ENCODE data around the gene LRRC23. TPM values are rescaled to one million over a fixed set of nuclear protein-coding genes. Genes with fewer than 3 reads are reported as not detected.
A peak's percentile ranks its signal among the peaks of the same experiment; 100 is the strongest.
"Not testable (repeated sequence)": the region's sequence is repeated elsewhere in the genome, so short reads cannot be mapped to it uniquely, and the experiment has no call there.

LRRC23 gene
- total RNA-seq, 4 donors from 2014 or later, result 8.3 to 12.9 (median 11.0) TPM

DNA sequence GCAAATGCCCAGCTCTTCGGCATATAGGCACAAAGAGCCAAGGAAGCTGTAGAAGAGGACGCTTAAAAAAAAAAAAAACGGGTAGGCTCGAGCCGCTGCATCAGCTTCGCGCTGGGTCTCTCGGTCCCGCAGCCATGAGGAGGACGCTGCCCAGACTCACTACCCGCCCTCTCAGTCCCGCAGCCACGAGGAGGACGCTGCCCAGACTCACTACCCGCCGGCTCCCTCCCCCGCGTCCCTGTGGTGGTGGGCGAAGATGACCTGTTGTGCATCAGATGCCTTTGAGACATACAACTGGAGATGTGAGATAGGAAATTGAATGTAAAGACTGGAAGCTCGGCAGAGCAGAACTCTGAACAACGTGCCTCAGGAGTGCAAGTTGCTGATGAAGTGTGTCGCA lies 20.1 kb upstream of the LRRC23 start:
- H3K4me1 ChIP-seq, result no peaks in the 10 kb centered on the region
- WGBS, result 72% methylated on average over 21 of the region's 22 CpGs
- no peaks in the 10 kb centered on the region for H3K9me3 ChIP-seq
- intact Hi-C loops (cut with DNase I), result no loop called here
- H3K27me3 ChIP-seq, result no peaks in the 10 kb centered on the region
- no peak overlapping the region for H3K4me3 ChIP-seq
- peaks cover 9 to 33% (median 21%) of the 10 kb centered on the region in 4 donors for H3K36me3 ChIP-seq
- no peak overlapping the region for H3K27ac ChIP-seq (replicated peaks in 1 of 4)
- no peak for DNase-seq (ENCODE audit: extremely low spot score)
- no peak for TF ChIP-seq POLR2AphosphoS5 (IDR thresholded peaks at IDR 0.05)
- no peak for TF ChIP-seq CTCF (IDR thresholded peaks at IDR 0.05)
- TF ChIP-seq EP300 (IDR thresholded peaks at IDR 0.05), result no peak
- no peak for TF ChIP-seq POLR2A (IDR thresholded peaks at IDR 0.05; ENCODE audit: low read depth)

DNA sequence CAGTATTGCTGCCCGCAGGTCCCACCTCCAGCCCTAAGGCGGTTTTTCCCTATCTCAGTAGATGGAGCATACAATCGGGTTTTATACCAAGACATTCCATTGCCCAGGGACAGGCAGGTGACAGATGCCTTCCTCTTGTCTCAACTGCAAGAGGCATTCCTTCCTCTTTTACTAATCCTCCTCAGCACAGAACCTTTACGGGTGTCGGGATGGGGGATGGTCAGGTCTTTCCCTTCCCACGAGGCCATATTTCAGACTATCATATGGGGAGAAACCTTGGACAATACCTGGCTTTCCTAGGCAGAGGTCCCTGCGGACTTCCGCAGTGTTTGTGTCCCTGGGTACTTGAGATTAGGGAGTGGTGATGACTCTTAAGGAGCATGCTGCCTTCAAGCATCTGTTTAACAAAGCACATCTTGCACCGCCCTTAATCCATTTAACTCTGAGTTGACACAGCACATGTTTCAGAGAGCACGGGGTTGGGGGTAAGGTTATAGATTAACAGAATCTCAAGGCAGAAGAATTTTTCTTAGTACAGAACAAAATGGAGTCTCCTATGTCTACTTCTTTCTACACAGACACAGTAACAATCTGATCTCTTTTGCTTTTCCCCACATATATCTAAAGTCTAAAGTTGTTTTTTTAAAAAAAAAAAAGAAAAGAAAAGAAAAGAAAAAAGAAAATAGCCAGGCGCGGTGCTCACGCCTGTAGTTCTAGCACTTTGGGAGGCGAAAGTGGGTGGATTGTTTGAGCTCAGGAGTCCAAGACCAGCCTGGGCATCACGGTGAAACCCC lies 18.2 kb upstream of the LRRC23 start:
- DNase-seq (ENCODE audit: extremely low spot score), result not testable (repeated sequence)
- WGBS, result 80% methylated on average over 10 of the region's 15 CpGs

GRCh38 chr12:6887460-6887859 lies 17.2 kb upstream of the LRRC23 start:
- no peak for TF ChIP-seq POLR2A (IDR thresholded peaks at IDR 0.05; ENCODE audit: low read depth)
- TF ChIP-seq EP300 (IDR thresholded peaks at IDR 0.05), result no peak
- TF ChIP-seq POLR2AphosphoS5 (IDR thresholded peaks at IDR 0.05), result no peak
- TF ChIP-seq CTCF (IDR thresholded peaks at IDR 0.05), result no peak
- Histone ChIP-seq H3K27me3 (no peaks in the 10 kb centered on the region), H3K4me3 (no peak overlapping the region), H3K27ac (replicated peaks in 1 of 4) (no peak overlapping the region), H3K9me3 (no peaks in the 10 kb centered on the region), H3K4me1 (peaks cover 0 to 22% (median 16%) of the 10 kb centered on the region in 4 donors), H3K36me3 (peaks cover 9 to 32% (median 19%) of the 10 kb centered on the region in 4 donors)
- WGBS, result 82% methylated on average over 8 of the region's 8 CpGs
- intact Hi-C loops (cut with DNase I), result no loop called here
- DNase-seq (ENCODE audit: extremely low spot score), result no peak

More for the DNA sequence above, 18.2 kb upstream of the LRRC23 start:
- H3K4me1 ChIP-seq, result peaks cover 0 to 12% (median 9%) of the 10 kb centered on the region in 4 donors
- peaks cover 9 to 33% (median 21%) of the 10 kb centered on the region in 4 donors for H3K36me3 ChIP-seq
- H3K27ac ChIP-seq (replicated peaks in 1 of 4); H3K9me3 ChIP-seq; intact Hi-C loops (cut with DNase I); H3K4me3 ChIP-seq; H3K27me3 ChIP-seq: not testable (repeated sequence)

DNA sequence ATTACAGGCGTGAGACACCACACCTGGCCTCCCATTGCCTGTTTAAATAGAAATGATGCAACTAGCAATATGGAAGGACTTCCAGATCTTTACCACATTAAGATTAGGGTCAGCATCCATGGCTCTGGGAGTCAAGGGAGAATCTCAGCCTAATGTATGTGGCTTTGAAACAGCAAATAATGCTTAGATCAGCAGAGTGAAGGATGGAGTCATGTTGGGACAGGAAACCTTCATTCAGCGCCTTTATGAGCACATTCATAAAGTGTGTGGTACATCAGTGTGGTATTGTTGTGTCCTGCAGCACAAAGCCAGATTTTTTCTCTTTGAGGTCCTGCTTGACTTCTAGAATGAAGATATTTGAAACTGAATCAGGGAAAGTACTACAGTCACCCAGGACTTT lies 16.3 kb upstream of the LRRC23 start:
- no peaks in the 10 kb centered on the region for H3K27me3 ChIP-seq
- DNase-seq (ENCODE audit: extremely low spot score), result no peak
- no peak overlapping the region for H3K27ac ChIP-seq (replicated peaks in 1 of 4)
- peaks cover 9 to 23% (median 15%) of the 10 kb centered on the region in 4 donors for H3K36me3 ChIP-seq
- WGBS, result 97% methylated on average over 2 of the region's 2 CpGs
- no peaks in the 10 kb centered on the region for H3K9me3 ChIP-seq
- H3K4me3 ChIP-seq, result no peak overlapping the region
- H3K4me1 ChIP-seq, result peaks cover 0 to 22% (median 16%) of the 10 kb centered on the region in 4 donors
- intact Hi-C loops (cut with DNase I), result no loop called here
- no peak for TF ChIP-seq EP300 (IDR thresholded peaks at IDR 0.05)
- no peak for TF ChIP-seq CTCF (IDR thresholded peaks at IDR 0.05)
- no peak for TF ChIP-seq POLR2AphosphoS5 (IDR thresholded peaks at IDR 0.05)
- no peak for TF ChIP-seq POLR2A (IDR thresholded peaks at IDR 0.05; ENCODE audit: low read depth)

GRCh38 chr12:6888794-6889193 lies 15.8 kb upstream of the LRRC23 start:
- H3K27ac ChIP-seq (replicated peaks in 1 of 4); H3K4me3 ChIP-seq; DNase-seq (ENCODE audit: extremely low spot score); H3K9me3 ChIP-seq; H3K27me3 ChIP-seq; intact Hi-C loops (cut with DNase I): not testable (repeated sequence)
- Histone ChIP-seq H3K36me3 (peaks cover 5 to 19% (median 11%) of the 10 kb centered on the region in 4 donors), H3K4me1 (peaks cover 0 to 22% (median 16%) of the 10 kb centered on the region in 4 donors)
- 70% methylated on average over 7 of the region's 7 CpGs for WGBS

DNA sequence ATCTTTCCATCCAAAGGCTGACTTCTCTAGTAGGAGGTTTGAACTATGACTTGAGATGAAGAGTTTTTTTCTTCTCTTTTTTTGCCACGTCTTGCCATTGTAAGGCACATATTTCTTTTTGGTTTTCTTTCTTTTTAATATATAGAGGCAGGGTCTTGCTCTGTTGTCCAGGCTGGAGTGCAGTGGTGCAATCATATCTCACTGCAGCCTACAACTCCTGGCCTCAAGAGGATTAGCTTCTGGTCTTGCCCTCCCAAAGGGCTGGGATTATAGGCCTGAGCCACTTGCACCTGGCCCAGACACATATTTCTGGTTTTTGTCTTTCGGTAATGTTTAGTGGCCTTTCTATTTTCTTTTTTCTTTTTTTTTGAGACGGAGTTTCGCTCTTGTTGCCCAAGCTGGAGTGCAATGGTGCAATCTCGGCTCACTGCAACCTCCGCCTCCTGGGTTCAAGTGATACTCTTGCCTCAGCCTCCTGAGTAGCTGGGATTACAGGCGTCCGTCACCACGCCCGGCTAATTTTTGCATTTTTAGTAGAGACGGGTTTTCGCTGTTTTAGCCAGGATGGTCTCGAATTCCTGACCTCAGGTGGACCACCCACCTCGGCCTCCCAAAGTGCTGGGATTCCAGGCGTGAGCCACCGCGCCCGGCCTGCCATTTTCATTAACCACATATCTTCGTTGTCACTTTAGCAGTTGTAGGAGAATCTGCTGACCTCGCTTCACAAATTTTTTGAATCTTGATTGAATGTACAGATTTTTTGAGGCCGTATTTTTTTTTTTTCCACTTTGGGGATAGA lies 14.6 kb upstream of the LRRC23 start:
- H3K9me3 ChIP-seq; intact Hi-C loops (cut with DNase I); H3K36me3 ChIP-seq; H3K27me3 ChIP-seq; DNase-seq (ENCODE audit: extremely low spot score): not testable (repeated sequence)
- peak overlapping the region in 1 of 4 donors; percentile 56 for H3K4me3 ChIP-seq
- H3K27ac ChIP-seq (replicated peaks in 1 of 4), result peak overlapping the region; percentile 88 to 94 (median 88)
- WGBS, result 92% methylated on average over 21 of the region's 21 CpGs
- peaks cover 0 to 22% (median 16%) of the 10 kb centered on the region in 4 donors for H3K4me1 ChIP-seq
